ENCODE data around the gene CLEC7A. TPM values are rescaled to one million over a fixed set of nuclear protein-coding genes. Genes with fewer than 3 reads are reported as not detected.

The CLEC7A gene
- total and polyA plus RNA-seq, 4 donors: 16.8 to 50.8 (median 31.9) TPM

GRCh38 chr12:10159280-10159679, 29.3 kb upstream of the CLEC7A start:
- H3K9ac ChIP-seq (ENCODE audit: insufficient read depth in 1 of 2, low read length in 2 of 2): no peak overlapping the region
- no peak for TF ChIP-seq CTCF (IDR thresholded peaks at IDR 0.05; ENCODE audit: control extremely low read depth, extremely low read depth)
- H3K27me3 ChIP-seq (ENCODE audit: control insufficient read depth in 3 of 3, insufficient read depth in 3 of 3, low read length in 2 of 3): no peaks in the 10 kb centered on the region
- H3K4me3 ChIP-seq: no peak overlapping the region
- no peaks in the 10 kb centered on the region for H3K36me3 ChIP-seq (ENCODE audit: control insufficient read depth in 4 of 4, insufficient read depth in 4 of 4, low read length in 4 of 4)
- no peak overlapping the region for H3K27ac ChIP-seq (ENCODE audit: low read depth in 1 of 2, low read length in 1 of 2)
- H3K9me3 ChIP-seq (ENCODE audit: control insufficient read depth in 4 of 4, insufficient read depth in 3 of 4, low read length in 3 of 4): no peaks in the 10 kb centered on the region
- no peaks in the 10 kb centered on the region for H3K4me1 ChIP-seq (ENCODE audit: control insufficient read depth in 5 of 5, insufficient read depth in 5 of 5, low read length in 5 of 5)
- 32 to 55% methylated on average over 3 of the region's 3 CpGs for WGBS, 2 donors
- no peak for DNase-seq
- ATAC-seq (ENCODE audit: insufficient read depth, low FRiP score): no peak

GRCh38 chr12:10158406-10158805, 28.4 kb upstream of the CLEC7A start:
- no peaks in the 10 kb centered on the region for H3K27me3 ChIP-seq (ENCODE audit: control insufficient read depth in 3 of 3, insufficient read depth in 3 of 3, low read length in 2 of 3)
- H3K4me1 ChIP-seq (ENCODE audit: control insufficient read depth in 5 of 5, insufficient read depth in 5 of 5, low read length in 5 of 5): peaks cover 0 to 7% (median 2%) of the 10 kb centered on the region in 5 donors
- TF ChIP-seq CTCF (IDR thresholded peaks at IDR 0.05; ENCODE audit: control extremely low read depth, extremely low read depth): no peak
- H3K4me3 ChIP-seq: no peak overlapping the region
- no peak overlapping the region for H3K9ac ChIP-seq (ENCODE audit: insufficient read depth in 1 of 2, low read length in 2 of 2)
- no peaks in the 10 kb centered on the region for H3K9me3 ChIP-seq (ENCODE audit: control insufficient read depth in 4 of 4, insufficient read depth in 3 of 4, low read length in 3 of 4)
- ATAC-seq (ENCODE audit: insufficient read depth, low FRiP score): no peak
- H3K36me3 ChIP-seq (ENCODE audit: control insufficient read depth in 4 of 4, insufficient read depth in 4 of 4, low read length in 4 of 4): no peaks in the 10 kb centered on the region
- DNase-seq: no peak
- WGBS, 2 donors: 90 to 92% methylated on average over 2 of the region's 2 CpGs
- H3K27ac ChIP-seq (ENCODE audit: low read depth in 1 of 2, low read length in 1 of 2): no peak overlapping the region

- no peak overlapping the region for H3K4me3 ChIP-seq
- TF ChIP-seq CTCF (IDR thresholded peaks at IDR 0.05; ENCODE audit: control extremely low read depth, extremely low read depth): no peak
- H3K4me1 ChIP-seq (ENCODE audit: control insufficient read depth in 5 of 5, insufficient read depth in 5 of 5, low read length in 5 of 5): peaks cover 0 to 12% (median 2%) of the 10 kb centered on the region in 5 donors
- no peaks in the 10 kb centered on the region for H3K36me3 ChIP-seq (ENCODE audit: control insufficient read depth in 4 of 4, insufficient read depth in 4 of 4, low read length in 4 of 4)
- no peaks in the 10 kb centered on the region for H3K27me3 ChIP-seq (ENCODE audit: control insufficient read depth in 3 of 3, insufficient read depth in 3 of 3, low read length in 2 of 3)
- WGBS, 2 donors: 48 to 67% methylated on average over 3 of the region's 3 CpGs
- no peak overlapping the region for H3K9ac ChIP-seq (ENCODE audit: insufficient read depth in 1 of 2, low read length in 2 of 2)
- no peak for DNase-seq
- ATAC-seq (ENCODE audit: insufficient read depth, low FRiP score): no peak
- no peaks in the 10 kb centered on the region for H3K9me3 ChIP-seq (ENCODE audit: control insufficient read depth in 4 of 4, insufficient read depth in 3 of 4, low read length in 3 of 4)
- H3K27ac ChIP-seq (ENCODE audit: low read depth in 1 of 2, low read length in 1 of 2): no peak overlapping the region
Observed at GRCh38 chr12:10155966-10156365, 26.0 kb upstream of the CLEC7A start.

GRCh38 chr12:10154145-10154496, 24.1 kb upstream of the CLEC7A start:
- WGBS, 2 donors: 37 to 53% methylated on average over 6 of the region's 6 CpGs
- no peak for DNase-seq
- H3K4me1 ChIP-seq (ENCODE audit: control insufficient read depth in 5 of 5, insufficient read depth in 5 of 5, low read length in 5 of 5): peaks cover 0 to 12% (median 2%) of the 10 kb centered on the region in 5 donors
- TF ChIP-seq CTCF (IDR thresholded peaks at IDR 0.05; ENCODE audit: control extremely low read depth, extremely low read depth): no peak
- no peaks in the 10 kb centered on the region for H3K36me3 ChIP-seq (ENCODE audit: control insufficient read depth in 4 of 4, insufficient read depth in 4 of 4, low read length in 4 of 4)
- ATAC-seq (ENCODE audit: insufficient read depth, low FRiP score): no peak
- H3K9me3 ChIP-seq (ENCODE audit: control insufficient read depth in 4 of 4, insufficient read depth in 3 of 4, low read length in 3 of 4): no peaks in the 10 kb centered on the region
- H3K9ac ChIP-seq (ENCODE audit: insufficient read depth in 1 of 2, low read length in 2 of 2): peak overlapping the region in 1 of 2 donors; percentile 83
- no peak overlapping the region for H3K4me3 ChIP-seq
- H3K27me3 ChIP-seq (ENCODE audit: control insufficient read depth in 3 of 3, insufficient read depth in 3 of 3, low read length in 2 of 3): no peaks in the 10 kb centered on the region
- peak overlapping the region in 1 of 2 donors; percentile 58 for H3K27ac ChIP-seq (ENCODE audit: low read depth in 1 of 2, low read length in 1 of 2)
